ENCODE measurements around the gene PCLO. TPM values are rescaled to one million over a fixed set of nuclear protein-coding genes. Genes with fewer than 3 reads are reported as not detected.

The PCLO gene, protein sequence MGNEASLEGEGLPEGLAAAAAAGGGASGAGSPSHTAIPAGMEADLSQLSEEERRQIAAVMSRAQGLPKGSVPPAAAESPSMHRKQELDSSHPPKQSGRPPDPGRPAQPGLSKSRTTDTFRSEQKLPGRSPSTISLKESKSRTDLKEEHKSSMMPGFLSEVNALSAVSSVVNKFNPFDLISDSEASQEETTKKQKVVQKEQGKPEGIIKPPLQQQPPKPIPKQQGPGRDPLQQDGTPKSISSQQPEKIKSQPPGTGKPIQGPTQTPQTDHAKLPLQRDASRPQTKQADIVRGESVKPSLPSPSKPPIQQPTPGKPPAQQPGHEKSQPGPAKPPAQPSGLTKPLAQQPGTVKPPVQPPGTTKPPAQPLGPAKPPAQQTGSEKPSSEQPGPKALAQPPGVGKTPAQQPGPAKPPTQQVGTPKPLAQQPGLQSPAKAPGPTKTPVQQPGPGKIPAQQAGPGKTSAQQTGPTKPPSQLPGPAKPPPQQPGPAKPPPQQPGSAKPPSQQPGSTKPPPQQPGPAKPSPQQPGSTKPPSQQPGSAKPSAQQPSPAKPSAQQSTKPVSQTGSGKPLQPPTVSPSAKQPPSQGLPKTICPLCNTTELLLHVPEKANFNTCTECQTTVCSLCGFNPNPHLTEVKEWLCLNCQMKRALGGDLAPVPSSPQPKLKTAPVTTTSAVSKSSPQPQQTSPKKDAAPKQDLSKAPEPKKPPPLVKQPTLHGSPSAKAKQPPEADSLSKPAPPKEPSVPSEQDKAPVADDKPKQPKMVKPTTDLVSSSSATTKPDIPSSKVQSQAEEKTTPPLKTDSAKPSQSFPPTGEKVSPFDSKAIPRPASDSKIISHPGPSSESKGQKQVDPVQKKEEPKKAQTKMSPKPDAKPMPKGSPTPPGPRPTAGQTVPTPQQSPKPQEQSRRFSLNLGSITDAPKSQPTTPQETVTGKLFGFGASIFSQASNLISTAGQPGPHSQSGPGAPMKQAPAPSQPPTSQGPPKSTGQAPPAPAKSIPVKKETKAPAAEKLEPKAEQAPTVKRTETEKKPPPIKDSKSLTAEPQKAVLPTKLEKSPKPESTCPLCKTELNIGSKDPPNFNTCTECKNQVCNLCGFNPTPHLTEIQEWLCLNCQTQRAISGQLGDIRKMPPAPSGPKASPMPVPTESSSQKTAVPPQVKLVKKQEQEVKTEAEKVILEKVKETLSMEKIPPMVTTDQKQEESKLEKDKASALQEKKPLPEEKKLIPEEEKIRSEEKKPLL (N-terminal part only)
- 0.19 and 0.56 TPM in 2 replicates for total RNA-seq

GRCh38 chr7:83162402-83163256, at the start of gene PCLO:
TSS of gene PCLO (minus strand) at chr7:83162884. CDS start at chr7:83162592, 292 bp downstream.

All from regular cardiac myocyte (primary cell).